ENCODE measurements around the gene PRIMPOL. TPM values are rescaled to one million over a fixed set of nuclear protein-coding genes. Genes with fewer than 3 reads are reported as not detected.
A peak's percentile ranks its signal among the peaks of the same experiment; 100 is the strongest.

The PRIMPOL gene
- total and polyA plus RNA-seq, 2 donors from 2014 or later = 10.9 to 13.1 TPM

GRCh38 chr4:184713887-184714286, 64.3 kb downstream of the PRIMPOL start:
- FAIRE-seq = no peak
- Histone ChIP-seq H3K4me1 (ENCODE audit: control insufficient read depth in 2 of 3, insufficient read depth in 2 of 3, low read depth in 1 of 3, low read length in 3 of 3) (no peaks in the 10 kb centered on the region), H3K36me3 (ENCODE audit: control insufficient read depth in 2 of 3, insufficient read depth in 3 of 3, low read length in 3 of 3) (peaks cover 0 to 3% (median 0%) of the 10 kb centered on the region in 3 donors), H3K4me3 (ENCODE audit: low read length in 3 of 3) (no peak overlapping the region), H3K27me3 (ENCODE audit: control insufficient read depth, insufficient read depth, low read length) (no peaks in the 10 kb centered on the region), H3K9ac (ENCODE audit: low read length in 3 of 3) (no peak overlapping the region), H3K27ac (ENCODE audit: low read depth in 2 of 2, low read length in 2 of 2) (no peak overlapping the region), H3K9me3 (ENCODE audit: control insufficient read depth in 2 of 3, insufficient read depth in 1 of 3, low read length in 3 of 3) (no peaks in the 10 kb centered on the region)
- intact Hi-C loops (cut with DNase I) = no loop called here
- DNase-seq = peak in 1 of 5 donors; percentile 5
- TF ChIP-seq, protein P1, sequence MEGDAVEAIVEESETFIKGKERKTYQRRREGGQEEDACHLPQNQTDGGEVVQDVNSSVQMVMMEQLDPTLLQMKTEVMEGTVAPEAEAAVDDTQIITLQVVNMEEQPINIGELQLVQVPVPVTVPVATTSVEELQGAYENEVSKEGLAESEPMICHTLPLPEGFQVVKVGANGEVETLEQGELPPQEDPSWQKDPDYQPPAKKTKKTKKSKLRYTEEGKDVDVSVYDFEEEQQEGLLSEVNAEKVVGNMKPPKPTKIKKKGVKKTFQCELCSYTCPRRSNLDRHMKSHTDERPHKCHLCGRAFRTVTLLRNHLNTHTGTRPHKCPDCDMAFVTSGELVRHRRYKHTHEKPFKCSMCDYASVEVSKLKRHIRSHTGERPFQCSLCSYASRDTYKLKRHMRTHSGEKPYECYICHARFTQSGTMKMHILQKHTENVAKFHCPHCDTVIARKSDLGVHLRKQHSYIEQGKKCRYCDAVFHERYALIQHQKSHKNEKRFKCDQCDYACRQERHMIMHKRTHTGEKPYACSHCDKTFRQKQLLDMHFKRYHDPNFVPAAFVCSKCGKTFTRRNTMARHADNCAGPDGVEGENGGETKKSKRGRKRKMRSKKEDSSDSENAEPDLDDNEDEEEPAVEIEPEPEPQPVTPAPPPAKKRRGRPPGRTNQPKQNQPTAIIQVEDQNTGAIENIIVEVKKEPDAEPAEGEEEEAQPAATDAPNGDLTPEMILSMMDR (IDR thresholded peaks at IDR 0.05; ENCODE audit: borderline replicate concordance, extremely low read depth, insufficient read depth) = no peak

DNA sequence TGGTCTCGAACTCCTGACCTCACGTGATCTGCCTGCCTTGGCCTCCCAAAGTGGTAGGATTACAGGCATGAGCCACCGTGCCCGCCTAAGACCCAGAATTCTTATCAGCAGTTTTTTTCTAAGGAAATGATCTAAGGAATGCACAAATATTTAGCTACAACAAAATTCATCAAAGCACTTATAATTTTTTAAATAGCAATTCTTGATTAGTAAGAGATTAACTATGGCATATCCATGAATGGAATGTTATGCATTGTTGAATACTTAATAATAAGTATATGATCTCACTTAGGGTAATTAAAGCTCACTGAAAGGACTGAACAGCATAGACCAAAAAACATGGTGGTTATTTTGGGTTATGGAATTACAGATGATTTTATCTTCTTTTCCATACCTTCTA, 66.0 kb downstream of the PRIMPOL start:
- intact Hi-C loops (cut with DNase I) = no loop called here
- H3K36me3 ChIP-seq (ENCODE audit: control insufficient read depth in 2 of 3, insufficient read depth in 3 of 3, low read length in 3 of 3) = peaks cover 0 to 3% (median 0%) of the 10 kb centered on the region in 3 donors
- no peak for FAIRE-seq

GRCh38 chr4:184719407-184719806, 69.9 kb downstream of the PRIMPOL start:
- TF ChIP-seq, protein P1 (IDR thresholded peaks at IDR 0.05; ENCODE audit: borderline replicate concordance, extremely low read depth, insufficient read depth) = no peak
- FAIRE-seq = no peak
- intact Hi-C loops (cut with DNase I) = no loop called here

More for the DNA sequence above, 66.0 kb downstream of the PRIMPOL start:
- no peaks in the 10 kb centered on the region for H3K27me3 ChIP-seq (ENCODE audit: control insufficient read depth, insufficient read depth, low read length)
- H3K4me1 ChIP-seq (ENCODE audit: control insufficient read depth in 2 of 3, insufficient read depth in 2 of 3, low read depth in 1 of 3, low read length in 3 of 3) = no peaks in the 10 kb centered on the region
- H3K27ac ChIP-seq (ENCODE audit: low read depth in 2 of 2, low read length in 2 of 2) = no peak overlapping the region
- no peaks in the 10 kb centered on the region for H3K9me3 ChIP-seq (ENCODE audit: control insufficient read depth in 2 of 3, insufficient read depth in 1 of 3, low read length in 3 of 3)
- no peak overlapping the region for H3K4me3 ChIP-seq (ENCODE audit: low read length in 3 of 3)
- TF ChIP-seq, protein P1 (IDR thresholded peaks at IDR 0.05; ENCODE audit: borderline replicate concordance, extremely low read depth, insufficient read depth) = no peak
- no peak for DNase-seq
- no peak overlapping the region for H3K9ac ChIP-seq (ENCODE audit: low read length in 3 of 3)

GRCh38 chr4:184721254-184721653, 71.7 kb downstream of the PRIMPOL start:
- no peak for FAIRE-seq
- DNase-seq = no peak
- intact Hi-C loops (cut with DNase I) = no loop called here

More at GRCh38 chr4:184719407-184719806, 69.9 kb downstream of the PRIMPOL start:
- Histone ChIP-seq H3K27ac (ENCODE audit: low read depth in 2 of 2, low read length in 2 of 2) (no peak overlapping the region), H3K36me3 (ENCODE audit: control insufficient read depth in 2 of 3, insufficient read depth in 3 of 3, low read length in 3 of 3) (peaks cover 0 to 3% (median 0%) of the 10 kb centered on the region in 3 donors), H3K4me1 (ENCODE audit: control insufficient read depth in 2 of 3, insufficient read depth in 2 of 3, low read depth in 1 of 3, low read length in 3 of 3) (no peaks in the 10 kb centered on the region), H3K9me3 (ENCODE audit: control insufficient read depth in 2 of 3, insufficient read depth in 1 of 3, low read length in 3 of 3) (no peaks in the 10 kb centered on the region), H3K9ac (ENCODE audit: low read length in 3 of 3) (no peak overlapping the region), H3K27me3 (ENCODE audit: control insufficient read depth, insufficient read depth, low read length) (no peaks in the 10 kb centered on the region), H3K4me3 (ENCODE audit: low read length in 3 of 3) (no peak overlapping the region)
- no peak for DNase-seq

More at GRCh38 chr4:184721254-184721653, 71.7 kb downstream of the PRIMPOL start:
- TF ChIP-seq, protein P1 (IDR thresholded peaks at IDR 0.05; ENCODE audit: borderline replicate concordance, extremely low read depth, insufficient read depth) = no peak
- Histone ChIP-seq H3K27ac (ENCODE audit: low read depth in 2 of 2, low read length in 2 of 2) (no peak overlapping the region), H3K4me1 (ENCODE audit: control insufficient read depth in 2 of 3, insufficient read depth in 2 of 3, low read depth in 1 of 3, low read length in 3 of 3) (no peaks in the 10 kb centered on the region), H3K4me3 (ENCODE audit: low read length in 3 of 3) (no peak overlapping the region), H3K9me3 (ENCODE audit: control insufficient read depth in 2 of 3, insufficient read depth in 1 of 3, low read length in 3 of 3) (no peaks in the 10 kb centered on the region), H3K27me3 (ENCODE audit: control insufficient read depth, insufficient read depth, low read length) (no peaks in the 10 kb centered on the region), H3K9ac (ENCODE audit: low read length in 3 of 3) (no peak overlapping the region), H3K36me3 (ENCODE audit: control insufficient read depth in 2 of 3, insufficient read depth in 3 of 3, low read length in 3 of 3) (peaks cover 0 to 3% (median 0%) of the 10 kb centered on the region in 3 donors)

Data from kidney (tissue), 14 donors.